Prostate gland (tissue), 2 donors: ENCODE measurements around the gene CR1.
"Not testable (repeated sequence)": the region's sequence is repeated elsewhere in the genome, so short reads cannot be mapped to it uniquely, and the experiment has no call there.

Experiments used
- CTCF ChIP-seq, 4 experiments: fragments of 200-600 bp in 2 of 4; fragments of 450-650 bp in 2 of 4; sonication (generic) in 2 of 4; IDR thresholded peaks; 1 replicate in 3 of 4; 2 replicates in 1 of 4; pipeline ENCODE4 v1.5.1; 2016 to 2019; ENCODE audit warnings: antibody characterized with exemption in 4 of 4, mild to moderate bottlenecking in 2 of 4, moderate library complexity in 2 of 4
- POLR2A ChIP-seq: fragments of 450-650 bp; IDR thresholded peaks from one replicate; pipeline ENCODE4 v1.6.1; 2016; ENCODE audit warnings: antibody characterized with exemption, mild to moderate bottlenecking
- POLR2AphosphoS5 ChIP-seq: sonication (generic); formaldehyde crosslinking; IDR thresholded peaks from one replicate; pipeline ENCODE4 v1.6.1; 2017; ENCODE audit warnings: antibody characterized with exemption

- TF ChIP-seq CTCF (IDR thresholded peaks at IDR 0.05); POLR2A; POLR2AphosphoS5: not testable (repeated sequence)
Measured at GRCh38 chr1:207591205-207591604, 95.2 kb downstream of the CR1 start.
